DND-41 (cell line): ENCODE measurements around the gene SPTY2D1.

Experiments used
- EZH2 ChIP-seq: IDR thresholded peaks from 3 replicates; pipeline ENCODE4 v1.6.1; 2012; ENCODE audit warnings: borderline replicate concordance, low read depth, mild to moderate bottlenecking, moderate library complexity, low read length, inconsistent platforms; ENCODE audit not compliant: severe bottlenecking
- TF ChIP-seq, protein P1 (sequence below): IDR thresholded peaks from 2 replicates; pipeline ENCODE4 v1.5.1; 2012; ENCODE audit warnings: borderline replicate concordance, low read length, moderate library complexity, mild to moderate bottlenecking; ENCODE audit not compliant: poor library complexity, severe bottlenecking; ENCODE audit errors: extremely low read depth

- TF ChIP-seq, protein P1, sequence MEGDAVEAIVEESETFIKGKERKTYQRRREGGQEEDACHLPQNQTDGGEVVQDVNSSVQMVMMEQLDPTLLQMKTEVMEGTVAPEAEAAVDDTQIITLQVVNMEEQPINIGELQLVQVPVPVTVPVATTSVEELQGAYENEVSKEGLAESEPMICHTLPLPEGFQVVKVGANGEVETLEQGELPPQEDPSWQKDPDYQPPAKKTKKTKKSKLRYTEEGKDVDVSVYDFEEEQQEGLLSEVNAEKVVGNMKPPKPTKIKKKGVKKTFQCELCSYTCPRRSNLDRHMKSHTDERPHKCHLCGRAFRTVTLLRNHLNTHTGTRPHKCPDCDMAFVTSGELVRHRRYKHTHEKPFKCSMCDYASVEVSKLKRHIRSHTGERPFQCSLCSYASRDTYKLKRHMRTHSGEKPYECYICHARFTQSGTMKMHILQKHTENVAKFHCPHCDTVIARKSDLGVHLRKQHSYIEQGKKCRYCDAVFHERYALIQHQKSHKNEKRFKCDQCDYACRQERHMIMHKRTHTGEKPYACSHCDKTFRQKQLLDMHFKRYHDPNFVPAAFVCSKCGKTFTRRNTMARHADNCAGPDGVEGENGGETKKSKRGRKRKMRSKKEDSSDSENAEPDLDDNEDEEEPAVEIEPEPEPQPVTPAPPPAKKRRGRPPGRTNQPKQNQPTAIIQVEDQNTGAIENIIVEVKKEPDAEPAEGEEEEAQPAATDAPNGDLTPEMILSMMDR = no peak
- no peak for TF ChIP-seq EZH2
These were observed 67.7 kb downstream of the SPTY2D1 start for GRCh38 chr11:18566406-18566805.
